Right atrium auricular region (tissue), 2 donors: Measurements from ENCODE around the gene DHX29. TPM values are rescaled to one million over a fixed set of nuclear protein-coding genes. Genes with fewer than 3 reads are reported as not detected.

Source experiments
- DNase-seq: peaks from one replicate; pipeline ENCODE4 v3.0.0-alpha.2; 2019; ENCODE audit warnings: low spot score
- H3K27ac ChIP-seq, 2 donors: fragments of 200-600 bp; sonication (generic); 1 replicate in 1 of 2; 2 replicates in 1 of 2; pipeline ENCODE4 v1.5.1; 2016 to 2019
- H3K27me3 ChIP-seq, 2 donors: fragments of 200-600 bp; sonication (generic); one replicate each; pipeline versions ENCODE4 v1.5.1 to v1.6.0; 2017 to 2019
- H3K36me3 ChIP-seq: fragments of 200-600 bp; sonication (generic); one replicate; pipeline ENCODE4 v1.5.1; 2016
- H3K4me1 ChIP-seq, 2 donors: fragments of 200-600 bp; sonication (generic); one replicate each; pipeline versions ENCODE4 v1.5.1 to v1.6.0; 2017 to 2019
- H3K4me3 ChIP-seq, 2 donors: fragments of 200-600 bp; sonication (generic); 1 replicate in 1 of 2; 2 replicates in 1 of 2; pipeline ENCODE4 v1.5.1; 2017 to 2019; ENCODE audit warnings: mild to moderate bottlenecking in 1 of 2, moderate library complexity in 1 of 2
- H3K9me3 ChIP-seq, 2 donors: fragments of 200-600 bp; sonication (generic); one replicate each; pipeline ENCODE4 v1.5.1; 2019
- CTCF ChIP-seq, 2 donors: fragments of 200-600 bp; sonication (generic); IDR thresholded peaks; one replicate each; pipeline ENCODE4 v1.5.1; 2019; ENCODE audit warnings: antibody characterized with exemption in 2 of 2
- total RNA-seq, 2 donors: library from RNA; depleted of rRNA; stranded (reverse); fragments of >200 nt; gene quantifications; one replicate each; pipeline ENCODE4 v1.1.0, GENCODE V29; 2016

The DHX29 gene
- total RNA-seq, 2 donors from 2014 or later = 17.5 to 20.9 TPM

GRCh38 chr5:55226027-55226933, 81.2 kb downstream of the DHX29 start:
- Histone ChIP-seq H3K36me3 (no peaks in the 10 kb centered on the region), H3K4me1 (peaks cover 0 to 35% of the 10 kb centered on the region in 2 donors), H3K27me3 (peaks cover 70 to 76% of the 10 kb centered on the region in 2 donors), H3K27ac (no peak overlapping the region), H3K9me3 (no peaks in the 10 kb centered on the region), H3K4me3 (peak overlapping the region in 1 of 2 donors; percentile 43)
- no peak for DNase-seq
- peak in 1 of 2 donors; percentile 18 for TF ChIP-seq CTCF (IDR thresholded peaks at IDR 0.05)

- no peak overlapping the region for H3K4me3 ChIP-seq
- H3K4me1 ChIP-seq = peaks cover 0 to 39% of the 10 kb centered on the region in 2 donors
- TF ChIP-seq CTCF (IDR thresholded peaks at IDR 0.05) = no peak
- H3K27ac ChIP-seq = no peak overlapping the region
- no peaks in the 10 kb centered on the region for H3K9me3 ChIP-seq
- H3K27me3 ChIP-seq = peaks cover 71 to 76% of the 10 kb centered on the region in 2 donors
- DNase-seq = no peak
- H3K36me3 ChIP-seq = no peaks in the 10 kb centered on the region
Measured at GRCh38 chr5:55225346-55225745, 82.1 kb downstream of the DHX29 start.

GRCh38 chr5:55223812-55224240, 83.7 kb downstream of the DHX29 start:
- no peak for TF ChIP-seq CTCF (IDR thresholded peaks at IDR 0.05)
- Histone ChIP-seq H3K27me3 (peaks cover 67 to 72% of the 10 kb centered on the region in 2 donors), H3K27ac (no peak overlapping the region), H3K4me3 (no peak overlapping the region), H3K4me1 (peaks cover 0 to 42% of the 10 kb centered on the region in 2 donors), H3K9me3 (no peaks in the 10 kb centered on the region), H3K36me3 (no peaks in the 10 kb centered on the region)
- no peak for DNase-seq

- no peak overlapping the region for H3K27ac ChIP-seq
- no peaks in the 10 kb centered on the region for H3K9me3 ChIP-seq
- no peaks in the 10 kb centered on the region for H3K36me3 ChIP-seq
- DNase-seq = no peak
- no peak for TF ChIP-seq CTCF (IDR thresholded peaks at IDR 0.05)
- H3K27me3 ChIP-seq = peaks cover 62 to 71% of the 10 kb centered on the region in 2 donors
- H3K4me1 ChIP-seq = peaks cover 0 to 42% of the 10 kb centered on the region in 2 donors
- H3K4me3 ChIP-seq = no peak overlapping the region
Measured at GRCh38 chr5:55222985-55223811, 84.3 kb downstream of the DHX29 start.

GRCh38 chr5:55222092-55222984, 85.2 kb downstream of the DHX29 start:
- Histone ChIP-seq H3K27ac (no peak overlapping the region), H3K36me3 (no peaks in the 10 kb centered on the region), H3K9me3 (no peaks in the 10 kb centered on the region), H3K27me3 (peaks cover 54 to 62% of the 10 kb centered on the region in 2 donors), H3K4me3 (no peak overlapping the region), H3K4me1 (peaks cover 0 to 36% of the 10 kb centered on the region in 2 donors)
- TF ChIP-seq CTCF (IDR thresholded peaks at IDR 0.05) = no peak
- DNase-seq = no peak
